G401.6 (cell line): ENCODE results near the gene MAGEA11.
"Not testable (repeated sequence)": the region's sequence is repeated elsewhere in the genome, so short reads cannot be mapped to it uniquely, and the experiment has no call there.

Source experiments
- FAIRE-seq: peaks from 2 replicates; lab custom pipeline; 2012; peaks lifted over from hg19 to GRCh38; lab: Jason Lieb, UNC

The MAGEA11 gene

GRCh38 chrX:149718757-149719156 is 6.9 kb downstream of the MAGEA11 start:
- FAIRE-seq = no peak

GRCh38 chrX:149720021-149720689 is 8.3 kb downstream of the MAGEA11 start:
- no peak for FAIRE-seq

GRCh38 chrX:149721241-149721640 is 9.4 kb downstream of the MAGEA11 start:
- not testable (repeated sequence) for FAIRE-seq

GRCh38 chrX:149721778-149722177 is 9.9 kb downstream of the MAGEA11 start:
- FAIRE-seq = no peak

- FAIRE-seq = not testable (repeated sequence)
These were observed 11.8 kb downstream of the MAGEA11 start for GRCh38 chrX:149723583-149724118.

- FAIRE-seq = not testable (repeated sequence)
These were observed 15.4 kb downstream of the MAGEA11 start for GRCh38 chrX:149727308-149727707.

- FAIRE-seq = not testable (repeated sequence)
These were observed 30.4 kb downstream of the MAGEA11 start for GRCh38 chrX:149742269-149742668.

- FAIRE-seq = not testable (repeated sequence)
These were observed 34.6 kb downstream of the MAGEA11 start for GRCh38 chrX:149746390-149747007.

- no peak for FAIRE-seq
These were observed 45.6 kb downstream of the MAGEA11 start for GRCh38 chrX:149757206-149758067.

GRCh38 chrX:149758068-149758714 is 46.3 kb downstream of the MAGEA11 start:
- no peak for FAIRE-seq

GRCh38 chrX:149758715-149759078 is 46.8 kb downstream of the MAGEA11 start:
- FAIRE-seq = not testable (repeated sequence)

- no peak for FAIRE-seq
These were observed 48.0 kb downstream of the MAGEA11 start for GRCh38 chrX:149759824-149760223.

- FAIRE-seq = no peak
These were observed 49.1 kb downstream of the MAGEA11 start for GRCh38 chrX:149760965-149761364.

- not testable (repeated sequence) for FAIRE-seq
These were observed 50.2 kb downstream of the MAGEA11 start for GRCh38 chrX:149761858-149762674.

GRCh38 chrX:149762696-149763614 is 51.1 kb downstream of the MAGEA11 start:
- FAIRE-seq = no peak
